Hematopoietic multipotent progenitor cell treated with erythropoietin and hydrocortisone succinate and interleukin-3 and kit ligand, for 8 days (in vitro differentiated cells): Measurements from ENCODE around the gene DNHD1.
A peak's percentile ranks its signal among the peaks of the same experiment; 100 is the strongest.

ENCODE experiments used
- DNase-seq: peaks from one replicate; pipeline ENCODE4 v3.0.0-alpha.2; 2015

DNHD1 gene

GRCh38 chr11:6565325-6565724 lies 68.2 kb downstream of the DNHD1 start:
- no peak for DNase-seq

GRCh38 chr11:6565988-6566703 lies 69.1 kb downstream of the DNHD1 start:
- DNase-seq, result no peak

- DNase-seq, result no peak
Observed at GRCh38 chr11:6566704-6567370, 69.8 kb downstream of the DNHD1 start.

- DNase-seq, result no peak
Observed at GRCh38 chr11:6567371-6567745, 70.3 kb downstream of the DNHD1 start.

GRCh38 chr11:6568191-6568918 lies 71.3 kb downstream of the DNHD1 start:
- DNase-seq, result peak; percentile 83

GRCh38 chr11:6569706-6570105 lies 72.6 kb downstream of the DNHD1 start:
- no peak for DNase-seq

GRCh38 chr11:6570691-6571427 lies 73.8 kb downstream of the DNHD1 start:
- DNase-seq, result no peak

- DNase-seq, result no peak
Observed at GRCh38 chr11:6571434-6572008, 74.4 kb downstream of the DNHD1 start.

- DNase-seq, result no peak
Observed at GRCh38 chr11:6572215-6572614, 75.1 kb downstream of the DNHD1 start.

GRCh38 chr11:6574816-6575715 lies 78.0 kb downstream of the DNHD1 start:
- no peak for DNase-seq

GRCh38 chr11:6576471-6577373 lies 79.6 kb downstream of the DNHD1 start:
- DNase-seq, result peak; percentile 61

GRCh38 chr11:6578134-6578533 lies 81.1 kb downstream of the DNHD1 start:
- DNase-seq, result no peak

- DNase-seq, result no peak
Observed at GRCh38 chr11:6579681-6580080, 82.6 kb downstream of the DNHD1 start.

- no peak for DNase-seq
Observed at GRCh38 chr11:6583584-6583983, 86.5 kb downstream of the DNHD1 start.

GRCh38 chr11:6584528-6584927 lies 87.4 kb downstream of the DNHD1 start:
- no peak for DNase-seq

GRCh38 chr11:6586434-6587359 lies 89.6 kb downstream of the DNHD1 start:
- no peak for DNase-seq

- no peak for DNase-seq
Observed at GRCh38 chr11:6587360-6587953, 90.4 kb downstream of the DNHD1 start.

GRCh38 chr11:6588018-6588417 lies 90.9 kb downstream of the DNHD1 start:
- DNase-seq, result no peak

GRCh38 chr11:6594142-6594768 lies 97.2 kb downstream of the DNHD1 start:
- no peak for DNase-seq
